SK-N-SH (cell line): Measurements from ENCODE around the gene ARMH4.

ENCODE experiments used
- CTCF ChIP-seq: fragments of 200-600 bp; sonication (generic); IDR thresholded peaks from 2 replicates; pipeline ENCODE4 v1.6.1; 2017; ENCODE audit warnings: antibody characterized with exemption, mild to moderate bottlenecking, moderate library complexity
- EZH2phosphoT487 ChIP-seq: fragments of 200-600 bp; sonication (generic); IDR thresholded peaks from 2 replicates; pipeline ENCODE4 v1.6.1; 2017; ENCODE audit warnings: low read depth, mixed run types, mild to moderate bottlenecking, antibody characterized with exemption, moderate library complexity, borderline replicate concordance
- JUND ChIP-seq: IDR thresholded peaks from 2 replicates; pipeline ENCODE4 v1.4.0; 2012
- NFIC ChIP-seq: IDR thresholded peaks from 2 replicates; pipeline ENCODE4 v1.4.0; 2012; ENCODE audit warnings: borderline replicate concordance
- POLR2AphosphoS5 ChIP-seq: IDR thresholded peaks from 2 replicates; pipeline ENCODE4 v1.6.1; 2012; ENCODE audit warnings: low read depth, low read length
- YY1 ChIP-seq: IDR thresholded peaks from 2 replicates; pipeline ENCODE4 v1.4.0; 2012; ENCODE audit warnings: low read depth, mild to moderate bottlenecking
- ZBTB33 ChIP-seq: IDR thresholded peaks from 2 replicates; pipeline ENCODE4 v1.4.0; 2012; ENCODE audit warnings: low read depth, borderline replicate concordance
- TF ChIP-seq, protein P1 (sequence below): fragments of 150-350 bp; IDR thresholded peaks from 2 replicates; pipeline ENCODE4 v1.6.1; 2017; ENCODE audit warnings: antibody characterized with exemption, low read length, low read depth, borderline replicate concordance
- TF ChIP-seq, protein P2 (sequence below): IDR thresholded peaks from 2 replicates; pipeline ENCODE4 v1.4.0; 2012; ENCODE audit warnings: low read depth, borderline replicate concordance

DNA sequence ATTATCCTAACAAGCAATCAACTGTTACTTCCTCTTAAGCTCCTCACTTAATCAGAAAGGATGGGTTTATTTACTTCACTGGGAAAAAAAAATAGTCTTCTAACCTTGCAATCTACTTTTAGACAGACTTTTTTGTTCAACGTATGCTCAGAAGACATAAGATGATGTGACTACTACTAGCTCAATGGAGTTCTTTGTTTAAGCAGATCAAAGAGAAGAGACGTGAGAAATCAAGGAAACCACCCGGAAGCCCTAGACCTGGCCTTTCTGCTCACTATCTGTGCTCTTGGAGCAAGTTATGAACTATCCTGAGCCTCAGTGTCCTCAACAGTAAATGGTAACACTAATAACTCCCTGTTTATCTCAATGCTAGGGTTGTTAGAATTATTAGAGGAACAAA, 78.5 kb downstream of the ARMH4 start:
- no peak for TF ChIP-seq JUND
- TF ChIP-seq CTCF: no peak
- no peak for TF ChIP-seq NFIC
- TF ChIP-seq POLR2AphosphoS5: no peak
- no peak for TF ChIP-seq EZH2phosphoT487
- no peak for TF ChIP-seq YY1
- TF ChIP-seq ZBTB33: no peak
- TF ChIP-seq, protein P1, sequence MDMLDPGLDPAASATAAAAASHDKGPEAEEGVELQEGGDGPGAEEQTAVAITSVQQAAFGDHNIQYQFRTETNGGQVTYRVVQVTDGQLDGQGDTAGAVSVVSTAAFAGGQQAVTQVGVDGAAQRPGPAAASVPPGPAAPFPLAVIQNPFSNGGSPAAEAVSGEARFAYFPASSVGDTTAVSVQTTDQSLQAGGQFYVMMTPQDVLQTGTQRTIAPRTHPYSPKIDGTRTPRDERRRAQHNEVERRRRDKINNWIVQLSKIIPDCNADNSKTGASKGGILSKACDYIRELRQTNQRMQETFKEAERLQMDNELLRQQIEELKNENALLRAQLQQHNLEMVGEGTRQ: no peak
- TF ChIP-seq, protein P2, sequence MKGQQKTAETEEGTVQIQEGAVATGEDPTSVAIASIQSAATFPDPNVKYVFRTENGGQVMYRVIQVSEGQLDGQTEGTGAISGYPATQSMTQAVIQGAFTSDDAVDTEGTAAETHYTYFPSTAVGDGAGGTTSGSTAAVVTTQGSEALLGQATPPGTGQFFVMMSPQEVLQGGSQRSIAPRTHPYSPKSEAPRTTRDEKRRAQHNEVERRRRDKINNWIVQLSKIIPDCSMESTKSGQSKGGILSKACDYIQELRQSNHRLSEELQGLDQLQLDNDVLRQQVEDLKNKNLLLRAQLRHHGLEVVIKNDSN: no peak
